ENCODE data around the gene GNPDA1. TPM values are rescaled to one million over a fixed set of nuclear protein-coding genes. Genes with fewer than 3 reads are reported as not detected.

GNPDA1 gene
- total and polyA plus RNA-seq, 10 of the 15 experiments (the other 5 are each of a cell fraction or from before 2014, with no cell fraction given): 1.0 to 11.9 (median 3.9) TPM

DNA sequence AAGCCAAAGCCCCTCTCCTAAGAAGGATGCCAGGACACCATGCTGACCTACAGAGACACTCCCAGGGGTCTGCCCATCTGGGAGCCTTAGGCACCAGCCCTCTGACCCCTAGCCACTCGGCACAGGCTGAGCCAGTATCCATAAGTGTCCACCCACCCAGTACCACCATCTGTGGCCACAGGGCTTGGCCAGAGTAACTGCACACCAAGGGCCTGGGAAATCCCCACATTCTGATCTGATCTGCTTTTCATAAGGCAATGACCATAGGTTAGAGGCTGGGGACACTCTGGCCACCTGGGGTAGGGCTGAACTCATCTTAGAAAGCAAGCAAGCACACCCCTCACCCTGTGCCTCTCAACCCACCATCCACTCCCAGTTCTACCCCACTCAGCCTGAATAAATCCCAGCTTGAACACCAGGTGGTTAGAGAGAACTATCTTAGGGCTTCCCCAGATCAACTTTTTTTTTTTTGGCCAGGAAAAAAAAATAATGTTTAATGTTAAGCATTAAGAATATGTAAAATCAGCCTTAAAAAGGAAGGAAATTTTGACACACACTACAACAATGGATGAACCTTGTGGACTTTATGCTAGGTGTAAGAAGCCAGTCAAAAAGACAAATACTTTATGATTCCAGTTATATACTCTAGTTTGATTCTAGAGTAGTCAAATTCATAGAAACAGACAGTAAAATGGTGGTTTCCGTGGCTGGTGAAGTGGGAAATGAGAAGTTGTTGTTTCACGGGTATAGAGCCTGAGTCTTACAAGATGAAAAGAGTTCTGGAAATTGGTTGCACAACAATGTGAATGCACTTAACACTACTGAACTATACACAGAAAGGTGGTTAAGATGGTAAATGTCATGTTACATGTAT is 6.2 kb downstream of the GNPDA1 start:
- H3K9ac ChIP-seq (ENCODE audit: control insufficient read depth, insufficient read depth, low read length): no peak overlapping the region
- ATAC-seq (peak; percentile 81), DNase-seq (ENCODE audit: low read depth, low spot score) (no peak), FAIRE-seq (no peak)
- SMC1A ChIA-PET (ENCODE audit: uncharacterized antibody, unreplicated experiment): interaction anchor here (0.6 to 1.4 kb wide), 8 partner anchors 8 to 281 kb away, joined by 3 to 6 read pairs (median 3); partner anchors contain the start of gene RNF14
- H3K4me3 ChIP-seq: no peak overlapping the region
- CTCF ChIA-PET: interaction anchor here (0.6 to 2.2 kb wide), 8 partner anchors 9 to 659 kb away, joined by 3 to 7 read pairs (median 3); no protein-coding TSS in a partner anchor
- H3K36me3 ChIP-seq (ENCODE audit: control insufficient read depth in 2 of 2, insufficient read depth in 2 of 2, low read length in 1 of 2): no peaks in the 10 kb centered on the region
- 19% methylated on average over 3 of the region's 3 CpGs for WGBS (ENCODE audit: insufficient coverage, insufficient replicate concordance, low lambda C conversion rate, missing lambda C conversion rate)
- peak overlapping the region; percentile 22; the same call in 1 of the 2 replicates for H3K4me2 ChIP-seq (ENCODE audit: control insufficient read depth, insufficient read depth)
- no peaks in the 10 kb centered on the region for H4K20me1 ChIP-seq (ENCODE audit: control insufficient read depth, insufficient read depth)
- no peaks in the 10 kb centered on the region for H3K9me3 ChIP-seq (replicated peaks; ENCODE audit: control insufficient read depth, insufficient read depth, low read length)
- H3K27me3 ChIP-seq (replicated peaks in 1 of 2; ENCODE audit: control insufficient read depth in 2 of 2, insufficient read depth in 2 of 2, low read length in 1 of 2): no peaks in the 10 kb centered on the region
- POLR2A ChIA-PET: no interaction called here
- RAD21 ChIA-PET (ENCODE audit: unreplicated experiment): no interaction called here
- H2AFZ ChIP-seq (ENCODE audit: control insufficient read depth, low read depth, low read length): no peak overlapping the region
- intact Hi-C loops (cut with micrococcal nuclease; ENCODE audit: unreplicated experiment): no loop called here
- BruUV-seq (replicated peaks): no TSS peak
- H3K27ac ChIP-seq (ENCODE audit: control insufficient read depth, insufficient read depth): no peak overlapping the region
- in situ Hi-C loops (cut with MboI): no loop called here
- no peaks in the 10 kb centered on the region for H3K79me2 ChIP-seq (ENCODE audit: control insufficient read depth, insufficient read depth, low read length)
- H3K4me1 ChIP-seq (ENCODE audit: control insufficient read depth, insufficient read depth, low read length): peaks cover 10% of the 10 kb centered on the region
- no peak for TF ChIP-seq SMAD1 (IDR thresholded peaks at IDR 0.05; ENCODE audit: low read depth, partially characterized antibody)
- no peak for TF ChIP-seq STAT1 (conservative IDR thresholded peaks at IDR 0.05)
- TF ChIP-seq NFIC (IDR thresholded peaks at IDR 0.05; ENCODE audit: low read depth, low read length): no peak
- TF ChIP-seq, protein P1, sequence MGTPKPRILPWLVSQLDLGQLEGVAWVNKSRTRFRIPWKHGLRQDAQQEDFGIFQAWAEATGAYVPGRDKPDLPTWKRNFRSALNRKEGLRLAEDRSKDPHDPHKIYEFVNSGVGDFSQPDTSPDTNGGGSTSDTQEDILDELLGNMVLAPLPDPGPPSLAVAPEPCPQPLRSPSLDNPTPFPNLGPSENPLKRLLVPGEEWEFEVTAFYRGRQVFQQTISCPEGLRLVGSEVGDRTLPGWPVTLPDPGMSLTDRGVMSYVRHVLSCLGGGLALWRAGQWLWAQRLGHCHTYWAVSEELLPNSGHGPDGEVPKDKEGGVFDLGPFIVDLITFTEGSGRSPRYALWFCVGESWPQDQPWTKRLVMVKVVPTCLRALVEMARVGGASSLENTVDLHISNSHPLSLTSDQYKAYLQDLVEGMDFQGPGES (IDR thresholded peaks at IDR 0.05): no peak
- no peak for TF ChIP-seq KAT2A (conservative IDR thresholded peaks at IDR 0.05; ENCODE audit: control insufficient read depth, low read depth, low read length)
- peak in 1 of 2 experiments; percentile 18; a peak in 1 of 4 replicates for TF ChIP-seq IKZF2 (IDR thresholded peaks at IDR 0.05)
- TF ChIP-seq, protein P2, sequence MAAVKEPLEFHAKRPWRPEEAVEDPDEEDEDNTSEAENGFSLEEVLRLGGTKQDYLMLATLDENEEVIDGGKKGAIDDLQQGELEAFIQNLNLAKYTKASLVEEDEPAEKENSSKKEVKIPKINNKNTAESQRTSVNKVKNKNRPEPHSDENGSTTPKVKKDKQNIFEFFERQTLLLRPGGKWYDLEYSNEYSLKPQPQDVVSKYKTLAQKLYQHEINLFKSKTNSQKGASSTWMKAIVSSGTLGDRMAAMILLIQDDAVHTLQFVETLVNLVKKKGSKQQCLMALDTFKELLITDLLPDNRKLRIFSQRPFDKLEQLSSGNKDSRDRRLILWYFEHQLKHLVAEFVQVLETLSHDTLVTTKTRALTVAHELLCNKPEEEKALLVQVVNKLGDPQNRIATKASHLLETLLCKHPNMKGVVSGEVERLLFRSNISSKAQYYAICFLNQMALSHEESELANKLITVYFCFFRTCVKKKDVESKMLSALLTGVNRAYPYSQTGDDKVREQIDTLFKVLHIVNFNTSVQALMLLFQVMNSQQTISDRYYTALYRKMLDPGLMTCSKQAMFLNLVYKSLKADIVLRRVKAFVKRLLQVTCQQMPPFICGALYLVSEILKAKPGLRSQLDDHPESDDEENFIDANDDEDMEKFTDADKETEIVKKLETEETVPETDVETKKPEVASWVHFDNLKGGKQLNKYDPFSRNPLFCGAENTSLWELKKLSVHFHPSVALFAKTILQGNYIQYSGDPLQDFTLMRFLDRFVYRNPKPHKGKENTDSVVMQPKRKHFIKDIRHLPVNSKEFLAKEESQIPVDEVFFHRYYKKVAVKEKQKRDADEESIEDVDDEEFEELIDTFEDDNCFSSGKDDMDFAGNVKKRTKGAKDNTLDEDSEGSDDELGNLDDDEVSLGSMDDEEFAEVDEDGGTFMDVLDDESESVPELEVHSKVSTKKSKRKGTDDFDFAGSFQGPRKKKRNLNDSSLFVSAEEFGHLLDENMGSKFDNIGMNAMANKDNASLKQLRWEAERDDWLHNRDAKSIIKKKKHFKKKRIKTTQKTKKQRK (IDR thresholded peaks at IDR 0.05; ENCODE audit: low read depth, low read length): no peak
- no peak for TF ChIP-seq SREBF1 (IDR thresholded peaks at IDR 0.05; ENCODE audit: low read length)
- TF ChIP-seq, protein P3, sequence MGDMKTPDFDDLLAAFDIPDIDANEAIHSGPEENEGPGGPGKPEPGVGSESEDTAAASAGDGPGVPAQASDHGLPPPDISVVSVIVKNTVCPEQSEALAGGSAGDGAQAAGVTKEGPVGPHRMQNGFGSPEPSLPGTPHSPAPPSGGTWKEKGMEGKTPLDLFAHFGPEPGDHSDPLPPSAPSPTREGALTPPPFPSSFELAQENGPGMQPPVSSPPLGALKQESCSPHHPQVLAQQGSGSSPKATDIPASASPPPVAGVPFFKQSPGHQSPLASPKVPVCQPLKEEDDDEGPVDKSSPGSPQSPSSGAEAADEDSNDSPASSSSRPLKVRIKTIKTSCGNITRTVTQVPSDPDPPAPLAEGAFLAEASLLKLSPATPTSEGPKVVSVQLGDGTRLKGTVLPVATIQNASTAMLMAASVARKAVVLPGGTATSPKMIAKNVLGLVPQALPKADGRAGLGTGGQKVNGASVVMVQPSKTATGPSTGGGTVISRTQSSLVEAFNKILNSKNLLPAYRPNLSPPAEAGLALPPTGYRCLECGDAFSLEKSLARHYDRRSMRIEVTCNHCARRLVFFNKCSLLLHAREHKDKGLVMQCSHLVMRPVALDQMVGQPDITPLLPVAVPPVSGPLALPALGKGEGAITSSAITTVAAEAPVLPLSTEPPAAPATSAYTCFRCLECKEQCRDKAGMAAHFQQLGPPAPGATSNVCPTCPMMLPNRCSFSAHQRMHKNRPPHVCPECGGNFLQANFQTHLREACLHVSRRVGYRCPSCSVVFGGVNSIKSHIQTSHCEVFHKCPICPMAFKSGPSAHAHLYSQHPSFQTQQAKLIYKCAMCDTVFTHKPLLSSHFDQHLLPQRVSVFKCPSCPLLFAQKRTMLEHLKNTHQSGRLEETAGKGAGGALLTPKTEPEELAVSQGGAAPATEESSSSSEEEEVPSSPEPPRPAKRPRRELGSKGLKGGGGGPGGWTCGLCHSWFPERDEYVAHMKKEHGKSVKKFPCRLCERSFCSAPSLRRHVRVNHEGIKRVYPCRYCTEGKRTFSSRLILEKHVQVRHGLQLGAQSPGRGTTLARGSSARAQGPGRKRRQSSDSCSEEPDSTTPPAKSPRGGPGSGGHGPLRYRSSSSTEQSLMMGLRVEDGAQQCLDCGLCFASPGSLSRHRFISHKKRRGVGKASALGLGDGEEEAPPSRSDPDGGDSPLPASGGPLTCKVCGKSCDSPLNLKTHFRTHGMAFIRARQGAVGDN (IDR thresholded peaks at IDR 0.05): no peak
- peak; percentile 83 for TF ChIP-seq RUNX3 (IDR thresholded peaks at IDR 0.05; ENCODE audit: low read length)
- no peak for TF ChIP-seq POLR2AphosphoS2 (IDR thresholded peaks at IDR 0.05; ENCODE audit: low read depth, low read length)
- no peak for TF ChIP-seq RB1 (IDR thresholded peaks at IDR 0.05; ENCODE audit: borderline replicate concordance)
- TF ChIP-seq BACH1 (IDR thresholded peaks at IDR 0.05; ENCODE audit: borderline replicate concordance): no peak
- TF ChIP-seq RAD51 (IDR thresholded peaks at IDR 0.05): no peak
- no peak for TF ChIP-seq ESRRA (IDR thresholded peaks at IDR 0.05; ENCODE audit: low read length)

Data from GM12878 (cell line).